HFFc6 (cell line): ENCODE measurements around the gene PTPRR. TPM values are rescaled to one million over a fixed set of nuclear protein-coding genes. Genes with fewer than 3 reads are reported as not detected.
A peak's percentile ranks its signal among the peaks of the same experiment; 100 is the strongest.

Experiments used
- DNase-seq: peaks from one replicate; pipeline ENCODE4 v3.0.0-alpha.2; 2018
- H3K27ac Mint-ChIP-seq: 2 replicates; pipeline ENCODE4 v1.8.0; 2020; ENCODE audit warnings: mild to moderate bottlenecking, mixed read lengths
- H3K27me3 Mint-ChIP-seq: 2 replicates; pipeline ENCODE4 v1.8.0; 2021; ENCODE audit warnings: mild to moderate bottlenecking, moderate library complexity, mixed read lengths; ENCODE audit not compliant: insufficient read depth
- H3K36me3 Mint-ChIP-seq: 2 replicates; pipeline ENCODE4 v1.8.0; 2021; ENCODE audit warnings: low read depth, mixed read lengths
- H3K4me1 Mint-ChIP-seq: 2 replicates; pipeline ENCODE4 v1.8.0; 2020; ENCODE audit warnings: low read depth, mixed read lengths
- H3K4me3 Mint-ChIP-seq: 2 replicates; pipeline ENCODE4 v1.8.0; 2020; ENCODE audit warnings: mild to moderate bottlenecking, moderate library complexity, mixed read lengths
- H3K9me3 Mint-ChIP-seq: 2 replicates; pipeline ENCODE4 v1.8.0; 2020; ENCODE audit warnings: mild to moderate bottlenecking, mixed read lengths
- CTCF ChIP-seq: fragments of 200-600 bp; sonication (generic); IDR thresholded peaks from 2 replicates; pipeline ENCODE4 v1.5.0; 2021; ENCODE audit warnings: antibody characterized with exemption, mild to moderate bottlenecking
- total RNA-seq, 6 experiments: library from RNA; stranded (reverse); fragmentation: NEBNext Ultra II Directional; extraction: Animal tissue kit (Norgen Biotek cat#: 25700); gene quantifications; 2 replicates in 1 of 6; 3 replicates in 5 of 6; pipeline ENCODE4 v1.2.3, GENCODE V29; 2021

Gene PTPRR
- total RNA-seq, 6 experiments from 2014 or later: 0.40 to 1.1 (median 0.48) TPM

DNA sequence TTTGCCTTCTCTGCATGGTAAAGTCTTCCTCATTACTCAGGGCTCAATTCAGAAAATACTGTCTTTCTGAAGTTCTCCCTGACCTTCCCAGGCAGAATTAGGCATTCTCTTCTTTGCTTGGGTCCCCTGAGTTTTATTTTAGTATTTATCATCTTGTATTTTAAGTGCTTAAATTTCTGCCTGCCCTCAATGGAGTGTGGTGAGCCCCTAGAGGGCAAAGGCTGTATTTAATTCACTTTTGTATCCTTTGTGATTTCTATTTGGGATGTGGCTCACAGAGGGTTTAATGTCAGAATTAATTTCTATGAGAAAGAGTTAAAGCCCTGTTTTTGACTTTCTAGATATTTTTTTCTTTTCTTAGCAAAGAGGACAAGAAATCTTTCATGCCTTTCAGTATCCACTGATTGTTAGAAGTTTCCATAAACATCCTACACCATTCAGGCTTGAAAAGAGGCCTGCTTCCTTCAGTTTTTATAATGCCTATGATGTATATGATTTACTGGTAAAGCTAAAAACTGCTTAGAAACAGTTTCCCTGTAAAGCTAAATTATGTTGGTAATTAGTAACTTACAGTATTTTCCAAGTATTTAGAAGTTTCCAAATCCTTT is 227.8 kb downstream of the PTPRR start:
- DNase-seq: peak; percentile 41
- TF ChIP-seq CTCF: peak; percentile 84
- Mint-ChIP-seq H3K4me1 (peaks cover 28% of the 10 kb centered on the region), H3K9me3 (no peaks in the 10 kb centered on the region), H3K27ac (peak overlapping the region; percentile 64), H3K36me3 (no peaks in the 10 kb centered on the region), H3K4me3 (no peak overlapping the region), H3K27me3 (no peaks in the 10 kb centered on the region)

DNA sequence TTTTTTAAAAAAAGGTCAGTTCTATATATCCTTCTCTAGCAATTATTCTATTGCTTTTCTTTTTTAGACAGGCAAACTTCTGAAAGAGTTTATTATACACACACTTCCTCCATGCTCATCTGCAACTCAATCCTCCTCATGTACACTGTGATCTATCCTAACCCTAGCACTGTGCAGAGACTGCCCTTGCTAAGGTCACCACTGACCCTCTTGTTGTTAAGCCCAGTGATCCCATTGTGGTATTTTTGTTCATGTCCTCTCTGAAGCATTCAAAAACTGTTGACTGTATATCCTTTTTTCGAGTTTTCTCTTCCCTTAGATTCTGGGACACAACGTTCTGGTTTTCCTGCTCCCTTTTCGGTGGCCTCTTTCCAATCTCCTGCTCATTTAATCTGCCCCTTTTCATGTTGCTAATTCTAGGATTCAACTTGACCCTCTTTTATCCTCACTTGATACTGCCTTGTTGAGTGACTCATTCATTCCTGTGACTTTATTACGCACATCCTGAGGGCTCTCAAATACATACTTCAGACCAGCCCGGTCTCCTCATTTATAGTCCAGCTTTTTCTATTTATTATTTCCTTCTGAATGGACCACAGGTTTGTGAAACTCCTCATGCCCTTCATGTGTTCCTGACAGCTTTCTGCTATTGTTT is 229.4 kb downstream of the PTPRR start:
- no peaks in the 10 kb centered on the region for H3K27me3 Mint-ChIP-seq
- peak; percentile 46 for DNase-seq
- no peak for TF ChIP-seq CTCF
- H3K4me1 Mint-ChIP-seq: peaks cover 31% of the 10 kb centered on the region
- H3K27ac Mint-ChIP-seq: peak overlapping the region; percentile 63
- peak overlapping the region; percentile 0; the same call in 1 of the 2 replicates for H3K4me3 Mint-ChIP-seq
- H3K9me3 Mint-ChIP-seq: no peaks in the 10 kb centered on the region
- H3K36me3 Mint-ChIP-seq: no peaks in the 10 kb centered on the region

GRCh38 chr12:70686907-70687306 is 233.6 kb downstream of the PTPRR start:
- H3K36me3 Mint-ChIP-seq: no peaks in the 10 kb centered on the region
- H3K27me3 Mint-ChIP-seq: no peaks in the 10 kb centered on the region
- no peak for DNase-seq
- no peak for TF ChIP-seq CTCF
- H3K27ac Mint-ChIP-seq: no peak overlapping the region
- no peak overlapping the region for H3K4me3 Mint-ChIP-seq
- H3K4me1 Mint-ChIP-seq: peaks cover 44% of the 10 kb centered on the region
- H3K9me3 Mint-ChIP-seq: no peaks in the 10 kb centered on the region

- Mint-ChIP-seq H3K27ac (peak overlapping the region; percentile 95), H3K27me3 (no peaks in the 10 kb centered on the region), H3K4me1 (peaks cover 38% of the 10 kb centered on the region), H3K36me3 (no peaks in the 10 kb centered on the region), H3K9me3 (no peaks in the 10 kb centered on the region), H3K4me3 (peak overlapping the region; percentile 37; the same call in 1 of the 2 replicates)
- DNase-seq: peak; percentile 20
- TF ChIP-seq CTCF: no peak
These were observed 234.2 kb downstream of the PTPRR start for GRCh38 chr12:70686299-70686698.

DNA sequence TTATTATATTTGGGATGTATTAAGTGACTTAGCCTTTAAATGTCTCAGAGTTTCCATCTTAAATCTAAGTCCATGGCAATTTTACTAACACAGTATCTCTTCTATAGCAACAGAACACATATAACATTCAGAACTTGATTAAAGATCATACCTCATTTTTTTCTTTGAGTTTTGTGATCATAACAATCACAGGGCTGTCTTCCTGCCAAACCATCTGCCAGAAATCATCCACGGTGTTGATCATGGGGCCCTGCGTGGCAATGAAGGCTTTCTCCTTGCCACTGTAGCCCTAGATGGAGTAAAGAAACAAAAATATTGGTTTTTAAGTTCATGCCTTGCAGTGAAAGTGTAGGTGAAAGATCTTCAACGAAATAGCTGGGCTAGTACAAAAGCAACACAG is 236.6 kb downstream of the PTPRR start:
- no peak for DNase-seq
- H3K4me1 Mint-ChIP-seq: peaks cover 29% of the 10 kb centered on the region

More for the DNA sequence above, 236.6 kb downstream of the PTPRR start:
- no peak overlapping the region for H3K4me3 Mint-ChIP-seq
- H3K27me3 Mint-ChIP-seq: no peaks in the 10 kb centered on the region
- H3K27ac Mint-ChIP-seq: no peak overlapping the region
- TF ChIP-seq CTCF: no peak
- H3K36me3 Mint-ChIP-seq: no peaks in the 10 kb centered on the region
- H3K9me3 Mint-ChIP-seq: no peaks in the 10 kb centered on the region
